GM21529 (cell line): ENCODE data around the gene RBPJL.

Experiments used
- ATAC-seq: cut with Tn5 transposase; IDR thresholded peaks from one replicate; pipeline ENCODE4 v1.9.1; 2021; ENCODE audit not compliant: unreplicated experiment

The RBPJL gene

DNA sequence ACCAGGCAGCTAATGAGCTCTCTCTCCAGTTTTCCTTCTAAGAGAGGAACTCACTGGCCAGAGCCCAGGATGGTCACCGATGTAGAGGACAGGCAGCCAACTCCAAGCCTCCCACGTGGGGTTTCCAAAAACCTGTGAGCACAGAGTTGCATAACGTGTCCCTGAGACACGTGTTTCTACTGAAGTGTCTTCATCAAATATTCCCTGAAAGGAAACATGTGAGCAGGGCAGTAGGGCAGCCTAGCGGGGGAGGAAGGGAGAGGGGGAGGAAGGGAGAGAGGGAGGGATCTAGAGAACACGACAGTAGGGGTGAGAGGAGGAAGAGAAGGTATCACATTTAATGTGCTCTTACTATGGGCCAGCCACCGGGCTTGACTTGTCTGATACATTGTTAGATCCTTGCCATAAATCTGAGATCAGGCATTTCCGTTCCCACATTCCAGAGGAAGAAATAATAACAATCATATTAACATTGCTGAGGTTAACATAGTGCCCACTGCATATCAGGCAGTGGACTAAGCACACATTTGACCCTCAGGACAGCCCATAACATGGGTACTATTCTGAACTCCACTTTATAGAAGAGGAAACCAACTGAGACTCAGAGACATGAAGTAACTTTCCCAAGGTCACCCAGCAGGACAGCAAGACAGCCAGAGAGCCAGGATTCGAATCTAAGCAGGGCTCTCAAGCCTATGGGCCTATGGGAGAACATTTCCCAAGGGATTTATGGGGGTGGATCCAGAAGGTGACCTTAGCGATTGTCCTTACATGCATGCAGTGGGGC is 51.8 kb downstream of the RBPJL start:
- ATAC-seq: no peak

DNA sequence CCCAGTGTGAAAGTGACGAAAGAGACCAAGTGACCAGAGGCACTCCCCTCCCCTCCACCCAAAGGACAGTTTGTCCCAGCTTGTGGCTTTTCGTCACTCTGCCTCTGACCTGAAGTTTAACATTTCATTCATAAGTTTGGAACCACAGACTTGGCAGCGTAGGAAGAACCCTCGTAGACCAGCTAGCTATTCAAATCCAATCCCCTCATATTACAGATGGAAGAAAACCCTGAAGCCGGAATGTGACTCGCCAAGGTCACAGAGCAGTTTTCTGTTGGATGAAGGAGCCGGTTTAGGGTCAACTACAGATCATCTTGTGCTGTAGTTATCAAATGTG is 52.4 kb downstream of the RBPJL start:
- no peak for ATAC-seq

DNA sequence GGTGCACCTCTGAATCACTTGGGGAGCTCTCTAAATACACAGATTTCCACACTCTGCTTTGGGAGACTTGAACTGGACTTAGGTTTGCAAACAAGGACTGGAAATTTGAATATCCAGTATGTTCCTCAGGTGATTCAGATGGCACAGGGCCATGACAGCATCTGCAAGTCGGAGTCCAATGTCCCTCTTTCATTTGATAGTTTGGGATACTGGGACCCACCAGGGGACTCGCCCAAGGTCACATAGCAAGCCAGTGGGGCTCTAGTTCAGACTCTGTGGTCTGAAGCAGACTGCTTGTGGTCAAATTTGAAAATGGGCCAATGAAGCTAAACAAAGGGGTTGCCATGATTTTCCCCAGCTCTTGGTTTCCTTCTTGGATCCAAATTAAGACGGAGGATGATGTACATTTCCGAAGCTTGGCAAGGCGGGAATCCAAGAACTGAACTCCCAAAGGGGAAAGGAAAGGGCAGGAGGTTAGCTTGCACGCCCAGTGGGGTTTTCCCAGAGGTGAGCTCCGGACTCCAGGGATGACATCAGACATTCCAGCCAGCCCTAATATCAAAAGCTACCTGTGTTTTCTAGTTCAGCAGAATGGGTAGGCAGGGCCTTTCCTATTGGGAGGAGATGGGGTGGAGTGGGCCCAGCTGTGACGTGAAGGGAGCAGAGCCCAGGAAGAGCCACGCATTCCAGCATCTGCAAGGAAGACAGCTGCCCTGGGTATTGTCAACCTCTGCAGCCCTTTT is 52.9 kb downstream of the RBPJL start:
- ATAC-seq: no peak

- no peak for ATAC-seq
Measured at GRCh38 chr20:45361793-45362192, 55.2 kb downstream of the RBPJL start.

GRCh38 chr20:45362804-45363610 is 56.4 kb downstream of the RBPJL start, which contains the start of gene SYS1:
SYS1 (plus strand) TSS chr20:45363156; CDS start chr20:45363532, 376 bp downstream.
- peak; percentile 82 for ATAC-seq

GRCh38 chr20:45363611-45364492 is 57.2 kb downstream of the RBPJL start:
- ATAC-seq: no peak

GRCh38 chr20:45365444-45365970 is 58.9 kb downstream of the RBPJL start:
- ATAC-seq: no peak

GRCh38 chr20:45366192-45366591 is 59.6 kb downstream of the RBPJL start:
- no peak for ATAC-seq

DNA sequence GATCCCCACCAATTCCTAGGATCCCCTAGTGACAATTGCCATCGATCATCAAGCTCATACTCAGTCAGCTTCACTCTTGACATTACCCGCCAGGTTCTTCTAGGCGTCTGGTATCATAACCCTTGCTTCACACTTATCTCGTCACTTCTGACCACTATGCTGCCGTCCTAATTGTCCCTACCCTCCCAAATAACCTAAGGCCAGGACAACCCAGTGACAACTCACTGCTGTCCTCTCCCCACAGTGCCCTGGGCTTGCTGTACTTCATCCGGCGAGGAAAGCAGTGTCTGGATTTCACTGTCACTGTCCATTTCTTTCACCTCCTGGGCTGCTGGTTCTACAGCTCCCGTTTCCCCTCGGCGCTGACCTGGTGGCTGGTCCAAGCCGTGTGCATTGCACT is 60.0 kb downstream of the RBPJL start:
- ATAC-seq: no peak

DNA sequence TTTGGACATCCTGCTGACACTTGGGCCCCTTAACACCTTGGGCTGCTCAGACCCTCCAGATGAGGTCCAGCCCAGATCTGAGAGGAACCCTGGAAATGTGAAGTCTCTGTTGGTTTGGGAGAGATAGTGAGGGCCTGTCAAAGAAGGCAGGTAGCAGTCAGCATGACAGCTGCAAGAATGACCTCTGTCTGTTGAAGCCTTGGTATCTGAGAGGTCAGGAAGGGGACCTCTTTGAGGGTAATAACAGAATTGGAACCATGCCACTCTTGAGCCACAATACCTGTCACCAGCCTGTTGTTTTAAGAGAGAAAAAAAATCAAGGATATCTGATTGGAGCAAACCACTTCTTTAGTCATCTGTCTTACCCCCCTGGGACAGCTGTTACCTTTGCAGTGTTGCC is 60.5 kb downstream of the RBPJL start:
- ATAC-seq: no peak
